GM12874 (cell line): ENCODE measurements around the gene ZNRD2.
A peak's percentile ranks its signal among the peaks of the same experiment; 100 is the strongest.

Experiments used
- TF ChIP-seq, protein P1 (sequence below): IDR thresholded peaks from 2 replicates; pipeline ENCODE4 v1.5.1; 2011; ENCODE audit warnings: low read depth, mild to moderate bottlenecking, control low read depth, low read length, moderate library complexity; ENCODE audit not compliant: insufficient read depth

The ZNRD2 gene

GRCh38 chr11:65538232-65538914, 31.9 kb upstream of the ZNRD2 start:
- TF ChIP-seq, protein P1, sequence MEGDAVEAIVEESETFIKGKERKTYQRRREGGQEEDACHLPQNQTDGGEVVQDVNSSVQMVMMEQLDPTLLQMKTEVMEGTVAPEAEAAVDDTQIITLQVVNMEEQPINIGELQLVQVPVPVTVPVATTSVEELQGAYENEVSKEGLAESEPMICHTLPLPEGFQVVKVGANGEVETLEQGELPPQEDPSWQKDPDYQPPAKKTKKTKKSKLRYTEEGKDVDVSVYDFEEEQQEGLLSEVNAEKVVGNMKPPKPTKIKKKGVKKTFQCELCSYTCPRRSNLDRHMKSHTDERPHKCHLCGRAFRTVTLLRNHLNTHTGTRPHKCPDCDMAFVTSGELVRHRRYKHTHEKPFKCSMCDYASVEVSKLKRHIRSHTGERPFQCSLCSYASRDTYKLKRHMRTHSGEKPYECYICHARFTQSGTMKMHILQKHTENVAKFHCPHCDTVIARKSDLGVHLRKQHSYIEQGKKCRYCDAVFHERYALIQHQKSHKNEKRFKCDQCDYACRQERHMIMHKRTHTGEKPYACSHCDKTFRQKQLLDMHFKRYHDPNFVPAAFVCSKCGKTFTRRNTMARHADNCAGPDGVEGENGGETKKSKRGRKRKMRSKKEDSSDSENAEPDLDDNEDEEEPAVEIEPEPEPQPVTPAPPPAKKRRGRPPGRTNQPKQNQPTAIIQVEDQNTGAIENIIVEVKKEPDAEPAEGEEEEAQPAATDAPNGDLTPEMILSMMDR = no peak

GRCh38 chr11:65538915-65539743, 31.1 kb upstream of the ZNRD2 start:
- TF ChIP-seq, protein P1 = no peak

GRCh38 chr11:65539744-65540289, 30.5 kb upstream of the ZNRD2 start:
- TF ChIP-seq, protein P1 = no peak

DNA sequence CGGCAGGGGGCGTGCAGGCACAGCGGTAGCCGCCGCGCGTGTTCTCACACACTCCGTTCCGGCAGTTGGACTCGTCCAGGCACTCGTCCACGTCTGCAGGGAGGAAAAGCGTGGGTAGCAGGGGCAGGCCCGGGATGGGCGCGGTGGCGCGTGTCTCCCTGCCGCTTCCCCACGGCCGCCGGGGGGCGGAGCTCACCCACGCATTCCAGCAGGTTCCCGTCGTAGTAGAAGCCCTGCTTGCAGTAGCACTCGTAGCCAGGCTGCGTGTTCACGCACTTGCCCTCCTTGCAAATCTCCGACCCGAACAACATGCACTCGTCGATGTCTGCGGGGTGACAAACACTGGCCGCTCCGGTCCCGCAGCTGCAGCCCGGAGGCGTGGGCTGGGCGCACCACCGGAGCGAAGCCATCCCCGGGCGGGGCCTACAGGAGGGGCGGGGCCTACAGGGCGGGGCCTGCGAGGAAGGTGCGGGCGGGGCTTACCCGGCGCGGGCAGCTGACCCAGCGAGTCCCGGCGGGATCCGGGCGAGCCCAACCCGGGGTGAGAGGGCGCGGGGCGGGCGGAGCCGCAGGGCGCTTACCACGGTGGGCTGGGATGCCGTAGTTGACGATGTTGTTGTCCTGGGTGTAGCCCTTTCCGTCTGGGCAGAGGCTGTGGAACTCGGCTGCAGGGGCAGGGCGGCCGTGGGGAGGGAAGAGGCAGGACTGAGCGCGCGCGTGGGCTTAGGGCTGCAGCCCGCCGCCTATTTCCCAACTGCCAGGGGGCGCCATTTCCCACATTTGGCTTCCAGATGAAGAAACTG, 29.8 kb upstream of the ZNRD2 start:
- TF ChIP-seq, protein P1 = peak; percentile 87

DNA sequence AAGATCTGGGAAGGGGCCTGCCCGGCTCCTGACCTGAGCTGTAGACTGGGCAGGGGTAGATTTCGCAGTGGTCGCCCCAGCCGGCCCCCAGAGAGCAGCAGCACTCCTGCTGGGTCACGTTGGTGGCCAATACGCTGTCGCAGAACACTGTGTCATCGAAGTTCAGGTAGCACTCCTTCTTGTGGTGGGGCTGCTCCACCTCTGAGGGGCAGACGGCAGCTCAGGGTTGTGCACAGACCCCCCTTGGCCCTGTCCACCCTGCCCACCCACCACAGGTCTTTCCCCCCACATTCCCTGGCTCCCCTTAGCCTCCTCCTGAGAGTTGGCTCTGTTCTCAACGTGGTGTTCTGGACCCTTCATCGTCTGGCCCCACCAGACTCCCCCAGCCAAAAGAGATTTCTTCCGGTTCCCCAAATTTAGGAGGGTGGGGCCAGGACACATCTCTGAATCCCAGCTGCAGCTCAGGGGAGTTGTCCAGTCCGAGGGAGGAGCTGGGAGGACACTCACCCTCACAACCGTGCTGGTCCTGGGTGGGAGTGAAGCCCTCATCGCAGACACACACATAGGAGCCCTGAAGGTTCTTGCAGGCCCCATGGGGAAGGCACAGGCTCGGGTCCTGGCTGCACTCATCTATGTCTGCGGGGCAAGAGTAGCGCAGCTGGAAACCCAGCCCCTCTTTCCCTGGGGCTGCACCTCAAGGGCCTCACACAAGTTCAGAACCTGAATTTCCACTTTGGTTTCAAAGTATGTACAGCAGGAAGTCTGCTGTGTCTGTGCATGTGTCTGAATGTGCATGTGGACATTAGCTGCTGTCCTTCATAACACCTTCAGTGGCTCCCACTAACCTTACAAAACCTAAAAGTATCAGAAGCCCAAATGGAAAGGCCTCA, 28.9 kb upstream of the ZNRD2 start:
- TF ChIP-seq, protein P1 = no peak

GRCh38 chr11:65542738-65543390, 27.4 kb upstream of the ZNRD2 start:
- TF ChIP-seq, protein P1 = no peak
